B cell (primary cell): ENCODE data around the gene ARHGAP40. TPM values are rescaled to one million over a fixed set of nuclear protein-coding genes. Genes with fewer than 3 reads are reported as not detected.

ENCODE experiments used
- ATAC-seq: fragments of 200-7000 bp; cut with Tn5 transposase; one replicate; pipeline ENCODE4 v1.10.0; 2021; ENCODE audit warnings: low read depth, mild to moderate bottlenecking, moderate number of reproducible peaks, moderate library complexity
- CTCF ChIA-PET: fragments of 350-600 bp; sonication (Branson Sonifier 250); formaldehyde crosslinking; loops from one replicate; lab custom pipeline; 2021; ENCODE audit warnings: antibody characterized with exemption, inconsistent platforms; lab: Charles Lee
- POLR2A ChIA-PET: fragments of 350-600 bp; sonication (Branson Sonifier 250); formaldehyde crosslinking; loops from one replicate; lab custom pipeline; 2021; ENCODE audit warnings: antibody characterized with exemption; lab: Charles Lee
- DNase-seq: peaks from one replicate; pipeline ENCODE4 v3.0.0; 2013
- H2AFZ ChIP-seq: 2 replicates; pipeline ENCODE4 v1.6.1; 2012; ENCODE audit warnings: mild to moderate bottlenecking, low read depth, low read length; ENCODE audit not compliant: insufficient read depth, poor library complexity, severe bottlenecking
- H3K27ac ChIP-seq, 2 donors: 1 replicate in 1 of 2; 2 replicates in 1 of 2; pipeline ENCODE4 v1.5.1; 2012 to 2013; ENCODE audit warnings: low read length in 2 of 2, mild to moderate bottlenecking in 2 of 2, moderate library complexity in 1 of 2
- H3K27me3 ChIP-seq, 4 experiments: fragments of 200-600 bp in 1 of 4; sonication (generic) in 1 of 4; replicated peaks in 1 of 4; 1 replicate in 2 of 4; 2 replicates in 2 of 4; pipeline versions ENCODE4 v1.6.1 to v1.7.0; 2013 to 2016; ENCODE audit warnings: low read length in 3 of 4, mild to moderate bottlenecking in 2 of 4, mixed read lengths in 1 of 4, moderate library complexity in 1 of 4; ENCODE audit not compliant: insufficient read depth in 4 of 4, control insufficient read depth in 3 of 4; ENCODE audit errors: control extremely low read depth in 1 of 4
- H3K36me3 ChIP-seq, 2 experiments: replicated peaks in 1 of 2; 1 replicate in 1 of 2; 2 replicates in 1 of 2; pipeline versions ENCODE4 v1.6.1 to v1.7.1; 2013; ENCODE audit warnings: low read length in 1 of 2; ENCODE audit not compliant: insufficient read depth in 2 of 2, control insufficient read depth in 1 of 2; ENCODE audit errors: control extremely low read depth in 1 of 2, extremely low read depth in 1 of 2
- H3K4me1 ChIP-seq, 2 donors: fragments of 200-600 bp in 1 of 2; sonication (generic) in 1 of 2; 1 replicate in 1 of 2; 2 replicates in 1 of 2; pipeline versions ENCODE4 v1.5.1 to v1.6.1; 2013 to 2017; ENCODE audit warnings: low read length in 2 of 2; ENCODE audit not compliant: control insufficient read depth in 2 of 2, insufficient read depth in 2 of 2
- H3K4me2 ChIP-seq: replicated peaks from 2 replicates; pipeline ENCODE3; 2012; ENCODE audit warnings: mild to moderate bottlenecking, low read depth, low read length; ENCODE audit not compliant: poor library complexity, severe bottlenecking
- H3K4me3 ChIP-seq, 5 experiments: fragments of 200-600 bp in 1 of 5; sonication (generic) in 1 of 5; 1 replicate in 3 of 5; 2 replicates in 2 of 5; pipeline versions ENCODE4 v1.5.1 to v1.7.0; 2011 to 2016; ENCODE audit warnings: low read length in 4 of 5, mild to moderate bottlenecking in 4 of 5, low read depth in 2 of 5, control low read depth in 1 of 5, moderate library complexity in 1 of 5; ENCODE audit not compliant: insufficient read depth in 1 of 5; ENCODE audit errors: control extremely low read depth in 1 of 5, extremely low read depth in 1 of 5
- H3K79me2 ChIP-seq: fragments of 200-600 bp; sonication (generic); one replicate; pipeline ENCODE4 v1.6.0; 2016; ENCODE audit warnings: low read length; ENCODE audit not compliant: control insufficient read depth, insufficient read depth
- H3K9ac ChIP-seq: fragments of 200-600 bp; sonication (generic); 2 replicates; pipeline ENCODE4 v1.6.1; 2017; ENCODE audit warnings: mild to moderate bottlenecking, low read length, moderate library complexity
- H3K9me3 ChIP-seq, 3 donors: one replicate each; pipeline versions ENCODE4 v1.6.1 to v1.7.1; 2013; ENCODE audit warnings: low read length in 2 of 3; ENCODE audit not compliant: control insufficient read depth in 2 of 3, insufficient read depth in 1 of 3; ENCODE audit errors: control extremely low read depth in 1 of 3
- H4K20me1 ChIP-seq: 2 replicates; pipeline ENCODE4 v1.6.0; 2012; ENCODE audit warnings: mild to moderate bottlenecking, low read length; ENCODE audit not compliant: insufficient read depth, control insufficient read depth, poor library complexity, severe bottlenecking
- H3K27ac Mint-ChIP-seq: one replicate; pipeline ENCODE4 v1.8.0; 2021; ENCODE audit warnings: mixed read lengths
- H3K27me3 Mint-ChIP-seq: one replicate; pipeline ENCODE4 v1.8.0; 2021; ENCODE audit warnings: mixed read lengths
- H3K4me1 Mint-ChIP-seq: one replicate; pipeline ENCODE4 v1.8.0; 2021; ENCODE audit warnings: mixed read lengths
- H3K4me3 Mint-ChIP-seq: one replicate; pipeline ENCODE4 v1.8.0; 2021; ENCODE audit warnings: mixed read lengths
- H3K9me3 Mint-ChIP-seq: one replicate; pipeline ENCODE4 v1.8.0; 2022; ENCODE audit warnings: mixed read lengths; ENCODE audit not compliant: insufficient read depth
- EZH2 ChIP-seq: IDR thresholded peaks from 2 replicates; pipeline ENCODE4 v1.6.1; 2012; ENCODE audit warnings: borderline replicate concordance, low read depth, mild to moderate bottlenecking, moderate library complexity, low read length; ENCODE audit not compliant: insufficient read depth, poor library complexity, severe bottlenecking
- WGBS: methylation state at CpG from one replicate; pipeline ENCODE4 v1.1.5; 2013; ENCODE audit warnings: missing lambda C conversion rate; ENCODE audit not compliant: insufficient coverage; 5-methylcytosine and 5-hydroxymethylcytosine counted together
- intact Hi-C: fragments of 100-400 bp; cut with micrococcal nuclease; formaldehyde crosslinking; loops from one replicate; pipeline ENCODE4 v1.10.0; 2022
- polyA plus RNA-seq: library from polyadenylated mRNA; depleted of rRNA; stranded (reverse); fragments of >200 nt; gene quantifications from 2 replicates; pipeline ENCODE4 v1.2.3, GENCODE V29; 2012
- total RNA-seq, 2 donors: library from RNA; stranded (reverse); fragments of 120-200 nt in 1 of 2; gene quantifications; 1 replicate in 1 of 2; 2 replicates in 1 of 2; pipeline versions ENCODE4 v1.2.3 to v1.2.4, GENCODE V29; 2013 to 2022
- TF ChIP-seq, protein P1 (sequence below): fragments of 200-600 bp; IDR thresholded peaks from one replicate; pipeline ENCODE4 v1.8.0; 2022; ENCODE audit warnings: antibody characterized with exemption, mild to moderate bottlenecking

ARHGAP40 gene
- total and polyA plus RNA-seq, 2 donors (not counting 1 experiment from before 2014, with no cell fraction given), result not detected

DNA sequence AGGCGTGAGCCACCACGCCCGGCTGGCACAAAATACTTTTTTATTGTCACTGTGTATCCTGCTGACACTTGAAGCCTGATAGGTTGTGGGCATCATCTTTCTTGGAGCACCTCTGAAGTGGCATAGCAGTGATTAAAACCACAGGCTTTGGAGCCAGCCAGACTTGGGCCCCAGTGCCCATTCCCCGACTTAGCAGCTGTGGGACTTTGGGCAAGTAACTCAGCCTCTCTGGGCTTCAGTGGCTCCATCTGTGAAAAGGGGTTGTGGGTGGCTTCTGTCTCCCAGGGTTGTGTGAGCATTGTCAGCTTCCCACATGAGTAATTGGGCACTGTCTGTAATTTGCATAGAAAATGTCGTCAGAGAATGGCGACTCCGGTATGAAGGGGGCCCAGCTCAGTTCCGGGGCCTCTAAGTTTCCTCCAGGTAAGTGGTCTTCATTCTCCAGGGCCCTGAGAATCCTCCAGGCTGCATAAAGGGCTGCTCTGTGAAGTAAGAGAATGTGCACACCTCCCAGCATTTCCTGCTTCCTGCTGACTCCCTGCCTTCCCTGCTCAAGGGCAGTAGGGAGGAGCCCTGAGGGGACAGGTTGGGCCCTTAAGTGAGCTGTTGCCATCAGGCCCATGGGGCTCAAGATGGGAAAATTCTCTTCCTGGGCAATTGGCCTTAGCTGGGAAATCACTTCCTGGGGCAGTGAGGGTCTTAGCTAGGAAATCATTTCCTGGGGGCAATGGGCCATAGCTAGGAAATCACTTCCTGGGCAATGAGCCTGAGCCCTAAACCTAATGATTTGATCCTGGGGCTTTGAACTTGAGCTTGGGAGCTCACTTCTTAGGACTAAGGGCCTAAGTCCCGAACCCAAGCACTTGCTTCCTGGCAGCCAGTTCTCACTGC is 27.2 kb downstream of the ARHGAP40 start:
- no peak overlapping the region for H3K4me3 Mint-ChIP-seq
- no peak for ATAC-seq
- intact Hi-C loops, result no loop called here
- no peak overlapping the region for H3K9ac ChIP-seq
- no peaks in the 10 kb centered on the region for H3K9me3 Mint-ChIP-seq
- H3K9me3 ChIP-seq, result peaks cover 0 to 6% (median 0%) of the 10 kb centered on the region in 3 donors
- TF ChIP-seq, protein P1, sequence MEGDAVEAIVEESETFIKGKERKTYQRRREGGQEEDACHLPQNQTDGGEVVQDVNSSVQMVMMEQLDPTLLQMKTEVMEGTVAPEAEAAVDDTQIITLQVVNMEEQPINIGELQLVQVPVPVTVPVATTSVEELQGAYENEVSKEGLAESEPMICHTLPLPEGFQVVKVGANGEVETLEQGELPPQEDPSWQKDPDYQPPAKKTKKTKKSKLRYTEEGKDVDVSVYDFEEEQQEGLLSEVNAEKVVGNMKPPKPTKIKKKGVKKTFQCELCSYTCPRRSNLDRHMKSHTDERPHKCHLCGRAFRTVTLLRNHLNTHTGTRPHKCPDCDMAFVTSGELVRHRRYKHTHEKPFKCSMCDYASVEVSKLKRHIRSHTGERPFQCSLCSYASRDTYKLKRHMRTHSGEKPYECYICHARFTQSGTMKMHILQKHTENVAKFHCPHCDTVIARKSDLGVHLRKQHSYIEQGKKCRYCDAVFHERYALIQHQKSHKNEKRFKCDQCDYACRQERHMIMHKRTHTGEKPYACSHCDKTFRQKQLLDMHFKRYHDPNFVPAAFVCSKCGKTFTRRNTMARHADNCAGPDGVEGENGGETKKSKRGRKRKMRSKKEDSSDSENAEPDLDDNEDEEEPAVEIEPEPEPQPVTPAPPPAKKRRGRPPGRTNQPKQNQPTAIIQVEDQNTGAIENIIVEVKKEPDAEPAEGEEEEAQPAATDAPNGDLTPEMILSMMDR, result no peak
- no peak for TF ChIP-seq EZH2
- peaks cover 17% of the 10 kb centered on the region for H3K27me3 Mint-ChIP-seq
- 90% methylated on average over 9 of the region's 9 CpGs for WGBS
- H3K4me3 ChIP-seq, result no peak overlapping the region
- no peak for DNase-seq
- no peaks in the 10 kb centered on the region for H3K36me3 ChIP-seq
- peaks cover 0 to 5% (median 0%) of the 10 kb centered on the region in 4 experiments for H3K27me3 ChIP-seq
- H3K27ac ChIP-seq, result no peak overlapping the region
- no peaks in the 10 kb centered on the region for H3K79me2 ChIP-seq
- no peak overlapping the region for H2AFZ ChIP-seq
- CTCF ChIA-PET, result no interaction called here
- H3K27ac Mint-ChIP-seq, result no peak overlapping the region
- H3K4me1 Mint-ChIP-seq, result peaks cover 3% of the 10 kb centered on the region
- no peak overlapping the region for H3K4me2 ChIP-seq
- POLR2A ChIA-PET, result no interaction called here
- peaks cover 3 to 4% of the 10 kb centered on the region in 2 donors for H3K4me1 ChIP-seq
- H4K20me1 ChIP-seq, result no peaks in the 10 kb centered on the region

DNA sequence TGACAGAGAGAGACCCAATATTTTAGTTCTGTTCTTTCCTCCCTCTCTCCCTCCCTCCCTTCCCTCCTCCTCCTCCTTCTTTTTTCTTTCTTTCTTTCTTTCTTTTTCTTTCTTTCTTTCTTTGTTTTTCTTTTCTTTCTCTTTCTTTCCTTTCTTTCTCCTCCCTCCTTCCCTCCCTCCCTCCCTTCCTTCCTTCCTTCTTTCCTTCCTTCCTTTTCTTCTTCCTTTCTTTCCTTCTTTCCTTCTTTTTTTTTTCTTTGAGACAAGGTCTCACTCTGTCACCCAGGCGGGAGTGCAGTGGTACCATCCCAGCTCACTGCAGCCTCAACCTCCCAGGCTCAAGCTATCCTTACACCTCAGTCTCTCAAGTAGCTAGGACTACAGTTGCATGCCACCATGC is 28.4 kb downstream of the ARHGAP40 start:
- H3K9me3 Mint-ChIP-seq, result no peaks in the 10 kb centered on the region
- H3K27ac Mint-ChIP-seq, result no peak overlapping the region
- peaks cover 3 to 5% of the 10 kb centered on the region in 2 donors for H3K4me1 ChIP-seq
- H2AFZ ChIP-seq, result no peak overlapping the region
- H3K27me3 Mint-ChIP-seq, result peaks cover 14% of the 10 kb centered on the region
- no peak overlapping the region for H3K9ac ChIP-seq
- CTCF ChIA-PET, result interaction anchor here (0.7 kb wide), 1 partner anchor 419 kb away, joined by 4 read pairs; no protein-coding TSS in a partner anchor
- H4K20me1 ChIP-seq, result no peaks in the 10 kb centered on the region
- H3K79me2 ChIP-seq, result no peaks in the 10 kb centered on the region
- TF ChIP-seq, protein P1, result no peak
- no peak for TF ChIP-seq EZH2
- peaks cover 0 to 13% (median 4%) of the 10 kb centered on the region in 4 experiments for H3K27me3 ChIP-seq
- ATAC-seq (no peak), DNase-seq (no peak)
- H3K4me1 Mint-ChIP-seq, result peaks cover 3% of the 10 kb centered on the region
- POLR2A ChIA-PET, result no interaction called here
- no peak overlapping the region for H3K27ac ChIP-seq
- intact Hi-C loops, result no loop called here
- H3K9me3 ChIP-seq, result no peaks in the 10 kb centered on the region
- H3K4me2 ChIP-seq, result no peak overlapping the region
- no peaks in the 10 kb centered on the region for H3K36me3 ChIP-seq
- no peak overlapping the region for H3K4me3 ChIP-seq
- WGBS, result 71% methylated on average over 1 of the region's 1 CpG
- H3K4me3 Mint-ChIP-seq, result no peak overlapping the region
